Activated CD8-positive, alpha-beta memory T cell treated with anti-CD3 and anti-CD28 coated beads for 36 hours (primary cell): Measurements from ENCODE around the gene FMO1. TPM values are rescaled to one million over a fixed set of nuclear protein-coding genes. Genes with fewer than 3 reads are reported as not detected.
"Not testable (repeated sequence)": the region's sequence is repeated elsewhere in the genome, so short reads cannot be mapped to it uniquely, and the experiment has no call there.

ENCODE experiments used
- CTCF ChIA-PET: fragments of 350-600 bp; sonication (Branson Sonifier 250); formaldehyde crosslinking; loops from one replicate; lab custom pipeline; 2021; ENCODE audit warnings: antibody characterized with exemption; lab: Charles Lee
- POLR2A ChIA-PET: fragments of 350-600 bp; sonication (Branson Sonifier 250); formaldehyde crosslinking; loops from one replicate; lab custom pipeline; 2021; ENCODE audit warnings: antibody characterized with exemption; lab: Charles Lee
- total RNA-seq, 2 experiments: library from RNA; stranded (reverse); gene quantifications; one replicate each; pipeline ENCODE4 v1.2.3, GENCODE V29; 2021

The FMO1 gene
- total RNA-seq, 2 experiments from 2014 or later, result not detected

DNA sequence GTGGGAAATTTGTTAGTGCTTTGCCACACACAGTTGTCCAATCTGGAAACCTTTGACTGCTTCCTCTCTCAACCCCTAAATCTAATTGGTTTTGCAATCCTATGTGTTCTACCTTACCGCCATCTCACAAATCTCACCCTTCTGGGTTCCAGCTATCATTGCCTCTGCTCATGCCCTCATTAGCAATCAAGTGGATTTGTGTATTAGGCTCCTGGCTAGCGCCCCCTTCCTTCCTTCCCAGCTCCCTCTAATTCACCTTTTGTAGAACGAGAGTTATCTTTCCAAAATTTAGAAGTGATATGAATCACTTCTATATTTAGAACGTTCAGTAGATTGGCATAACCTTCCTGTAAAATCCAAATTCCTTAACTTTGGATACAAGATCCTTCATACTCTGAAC, 18.6 kb downstream of the FMO1 start:
- ChIA-PET CTCF (no interaction called here), POLR2A (no interaction called here)

DNA sequence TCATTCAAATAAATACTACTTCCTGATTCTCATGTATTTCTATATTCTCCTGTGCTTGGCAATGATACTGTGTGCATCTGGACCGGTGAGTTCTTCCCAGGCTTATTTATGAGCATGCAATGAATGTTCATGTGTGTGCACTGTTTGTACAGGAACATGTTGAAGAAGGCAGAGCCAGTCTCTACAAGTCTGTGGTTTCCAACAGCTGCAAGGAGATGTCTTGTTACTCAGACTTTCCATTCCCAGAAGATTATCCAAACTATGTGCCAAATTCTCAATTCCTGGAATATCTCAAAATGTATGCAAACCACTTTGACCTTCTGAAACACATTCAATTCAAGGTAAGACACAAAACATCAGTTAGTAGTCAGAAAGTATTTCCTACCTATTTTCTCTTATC, 19.1 kb downstream of the FMO1 start:
- CTCF ChIA-PET, result no interaction called here

DNA sequence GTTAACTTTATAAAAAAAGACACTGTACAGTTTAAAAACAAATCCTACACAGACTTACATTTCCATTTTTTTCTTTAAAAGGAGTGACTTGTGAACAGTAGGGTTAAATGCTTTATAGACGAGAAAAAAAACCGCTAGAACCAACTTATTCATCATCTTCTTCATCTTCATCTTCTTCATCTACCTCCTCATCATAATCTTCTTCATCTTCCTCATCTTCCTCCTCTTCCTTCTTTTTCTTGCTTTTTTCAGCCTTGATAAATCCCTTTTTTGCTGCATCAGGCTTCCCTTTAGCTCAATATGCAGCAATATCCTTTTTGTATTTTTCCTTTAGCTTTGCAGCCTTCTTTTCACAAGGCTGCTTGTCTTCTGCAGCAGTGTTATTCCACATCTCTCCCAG, 22.5 kb downstream of the FMO1 start:
- ChIA-PET POLR2A (no interaction called here), CTCF (no interaction called here)

More for the DNA sequence above, 19.1 kb downstream of the FMO1 start:
- POLR2A ChIA-PET, result no interaction called here

DNA sequence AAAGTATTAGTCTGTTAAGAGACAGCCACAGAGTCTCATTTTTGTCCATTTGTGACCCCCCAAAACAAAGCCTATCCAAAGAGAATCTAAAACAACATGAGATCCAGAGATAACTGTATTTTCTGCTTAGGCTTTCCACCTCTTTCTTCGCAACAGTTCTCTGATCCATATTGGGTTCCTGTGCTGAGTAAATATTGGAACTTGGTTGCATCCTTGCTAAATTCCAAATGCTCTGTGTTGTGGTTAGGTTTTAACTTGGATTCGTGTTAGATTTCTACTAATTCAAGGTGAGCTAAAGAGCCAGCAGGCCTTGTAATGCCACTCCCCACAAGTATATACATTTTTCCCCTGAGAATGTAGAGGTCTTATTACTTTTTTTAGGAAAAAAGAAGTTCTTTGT, 29.2 kb downstream of the FMO1 start:
- ChIA-PET POLR2A (no interaction called here), CTCF (no interaction called here)

DNA sequence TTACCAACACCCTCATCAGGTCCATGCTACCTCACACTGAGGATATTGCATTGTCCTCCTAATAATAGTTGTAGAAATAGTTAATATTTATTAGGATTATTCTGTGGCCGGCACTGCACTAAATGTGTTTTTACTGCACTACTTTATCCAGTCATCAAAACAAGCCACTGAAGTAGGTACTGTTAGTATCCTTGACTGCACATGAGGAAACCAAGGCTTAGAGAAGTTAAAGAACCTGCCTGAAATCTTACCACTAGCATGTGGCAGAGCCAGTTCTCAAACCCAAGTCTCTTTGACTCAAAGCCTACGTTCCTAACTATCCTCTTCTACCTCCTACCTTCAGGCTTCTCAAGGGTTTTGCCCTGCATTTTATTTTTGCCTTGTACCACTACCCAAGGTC, 30.9 kb downstream of the FMO1 start:
- ChIA-PET POLR2A (no interaction called here), CTCF (no interaction called here)

DNA sequence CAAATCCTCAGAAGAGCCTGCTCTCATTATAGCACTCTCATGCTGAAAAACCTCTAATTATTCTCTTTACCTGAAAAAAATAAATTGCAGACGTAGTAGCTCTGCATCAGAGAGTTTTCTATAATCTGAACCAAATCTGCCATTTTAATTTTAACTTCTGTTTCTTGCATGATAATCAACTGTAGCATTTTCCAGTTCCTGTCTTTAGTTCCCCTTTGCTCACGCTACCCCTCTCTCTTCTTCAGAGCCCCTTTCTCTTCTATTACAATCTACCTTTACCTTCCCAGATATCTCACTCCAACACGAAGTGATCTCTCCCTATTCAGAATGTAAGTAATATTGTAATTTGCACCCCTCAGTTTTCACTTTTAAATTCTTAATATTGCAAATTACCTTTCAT, 31.4 kb downstream of the FMO1 start:
- CTCF ChIA-PET, result no interaction called here

DNA sequence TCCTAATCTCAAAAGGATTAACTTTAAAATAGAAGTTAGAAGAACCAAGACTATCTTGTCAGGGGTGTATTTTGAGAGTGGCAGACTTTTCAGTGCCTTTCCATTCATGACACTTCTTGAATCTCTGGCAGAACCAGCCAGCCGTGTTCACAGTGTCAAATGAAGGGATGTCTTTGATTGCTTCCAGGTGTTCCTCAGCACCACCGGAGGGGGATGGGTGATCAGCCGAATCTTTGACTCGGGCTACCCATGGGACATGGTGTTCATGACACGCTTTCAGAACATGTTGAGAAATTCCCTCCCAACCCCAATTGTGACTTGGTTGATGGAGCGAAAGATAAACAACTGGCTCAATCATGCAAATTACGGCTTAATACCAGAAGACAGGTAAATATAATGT, 32.3 kb downstream of the FMO1 start:
- ChIA-PET POLR2A (no interaction called here), CTCF (no interaction called here)

More for the DNA sequence above, 31.4 kb downstream of the FMO1 start:
- POLR2A ChIA-PET, result no interaction called here

DNA sequence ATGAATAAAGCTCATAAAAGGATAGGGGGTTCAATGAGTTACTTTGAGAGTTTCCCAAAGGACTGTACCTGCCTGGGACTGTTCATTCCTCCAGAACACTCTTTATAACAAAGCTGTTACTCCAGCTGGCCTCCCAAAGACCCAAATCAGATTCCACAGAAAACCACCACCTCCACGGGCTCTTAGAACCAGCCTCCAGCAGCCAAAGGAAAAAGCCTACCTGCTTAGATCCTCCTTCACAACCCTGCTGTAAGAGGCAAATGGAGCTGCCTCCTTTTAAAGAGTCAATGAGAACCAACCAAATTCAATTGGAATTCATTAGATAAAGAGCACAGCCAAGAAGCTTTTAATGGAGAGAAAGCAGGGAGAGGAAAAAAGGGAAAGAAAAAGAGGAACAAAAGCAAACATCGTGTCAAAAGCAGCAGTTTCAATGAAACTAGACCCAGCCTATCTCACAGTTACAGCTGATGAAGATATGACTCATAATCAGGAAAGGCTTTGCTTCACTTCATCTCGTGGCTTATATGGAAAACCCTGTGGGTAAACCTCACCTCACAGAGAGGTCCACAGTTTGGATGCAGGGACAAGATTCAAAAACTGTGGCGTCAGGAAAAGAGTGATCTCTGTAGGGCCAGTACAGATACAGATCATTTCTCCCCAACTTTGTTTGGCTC, 37.9 kb downstream of the FMO1 start:
- CTCF ChIA-PET, result no interaction called here
- POLR2A ChIA-PET, result no interaction called here

DNA sequence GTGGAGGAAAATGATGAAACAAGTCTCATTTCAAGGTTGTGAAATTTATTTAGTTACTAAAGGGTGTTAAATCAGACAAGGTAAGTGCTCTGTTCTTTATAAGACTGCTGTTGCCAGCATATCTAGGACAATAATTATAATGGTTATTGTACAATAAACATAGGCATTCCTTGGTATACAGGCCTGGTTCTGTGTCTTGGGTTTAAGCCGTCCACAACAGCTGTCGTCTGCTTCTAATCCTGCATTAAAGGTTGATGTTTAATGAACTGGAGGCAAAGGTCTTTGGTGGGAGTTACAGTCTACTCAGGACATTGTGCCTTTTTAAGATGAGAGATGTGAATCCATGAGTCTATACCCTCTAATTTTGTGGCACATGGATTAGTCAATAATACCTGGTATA, 42.3 kb downstream of the FMO1 start:
- CTCF ChIA-PET, result no interaction called here
- POLR2A ChIA-PET, result no interaction called here

DNA sequence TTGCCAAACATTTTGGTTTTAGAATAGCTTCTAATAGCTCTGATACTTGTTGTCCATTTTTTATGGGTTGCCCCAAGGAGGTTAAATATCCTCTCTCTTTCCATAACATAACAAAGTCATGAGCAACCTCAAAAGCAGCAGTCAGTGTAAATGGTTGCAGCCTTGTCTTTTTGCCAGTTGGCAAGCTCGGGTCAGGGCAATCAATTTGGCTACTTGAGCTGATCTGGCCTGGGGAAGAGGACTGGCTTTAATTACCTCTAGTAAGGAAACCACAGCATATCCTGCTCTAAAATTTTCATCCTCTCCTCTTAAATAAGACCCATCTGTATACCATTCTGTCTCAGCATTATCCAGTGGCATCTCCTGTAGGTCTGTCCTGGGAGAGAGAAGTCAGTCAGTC, 44.5 kb downstream of the FMO1 start:
- POLR2A ChIA-PET, result no interaction called here
- CTCF ChIA-PET, result interaction anchor here (1.5 kb wide), 1 partner anchor 20 kb away, joined by 4 read pairs; no protein-coding TSS in a partner anchor

DNA sequence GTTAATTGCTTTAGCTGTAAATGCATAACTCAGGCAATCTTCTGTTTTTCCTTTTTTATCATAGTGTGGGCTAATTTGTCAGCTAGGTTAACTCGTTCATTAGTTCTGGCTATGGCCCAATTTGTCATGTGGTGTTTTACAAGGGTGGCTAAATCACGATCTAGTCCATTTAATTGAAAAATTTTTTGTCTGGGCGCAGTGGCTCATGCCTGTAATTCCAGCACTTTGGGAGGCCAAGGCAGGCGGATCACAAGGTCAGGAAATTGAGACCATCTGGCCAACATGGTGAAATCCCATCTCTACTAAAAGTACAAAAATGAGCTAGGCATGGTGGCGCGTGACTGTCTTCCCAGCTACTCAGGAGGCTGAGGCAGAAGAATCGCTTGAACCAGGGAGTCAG, 47.1 kb downstream of the FMO1 start:
- POLR2A ChIA-PET, result interaction anchor here (0.8 kb wide), 1 partner anchor 31 kb away, joined by 3 read pairs; no protein-coding TSS in a partner anchor
- CTCF ChIA-PET, result not testable (repeated sequence)

DNA sequence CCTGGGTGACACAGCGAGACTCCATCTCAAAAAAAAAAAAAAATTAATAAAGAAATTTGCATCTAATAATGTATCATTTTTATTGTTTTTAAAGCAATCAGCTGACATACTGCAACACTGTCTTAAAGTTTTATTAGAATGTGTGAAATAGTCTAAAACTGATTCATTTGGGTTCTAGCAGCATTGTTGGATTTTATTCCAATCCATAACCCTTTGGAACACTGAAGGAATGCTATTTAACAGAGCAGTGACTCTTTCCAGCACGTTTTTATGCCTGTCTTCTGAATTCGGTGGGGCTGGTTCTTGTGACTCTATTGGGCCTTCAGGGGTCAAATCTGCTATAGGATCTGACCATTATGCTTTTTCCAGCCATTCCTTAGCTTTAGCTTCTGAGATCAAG, 47.5 kb downstream of the FMO1 start:
- ChIA-PET CTCF (no interaction called here), POLR2A (interaction anchor here (0.8 kb wide), 1 partner anchor 31 kb away, joined by 3 read pairs; no protein-coding TSS in a partner anchor)

DNA sequence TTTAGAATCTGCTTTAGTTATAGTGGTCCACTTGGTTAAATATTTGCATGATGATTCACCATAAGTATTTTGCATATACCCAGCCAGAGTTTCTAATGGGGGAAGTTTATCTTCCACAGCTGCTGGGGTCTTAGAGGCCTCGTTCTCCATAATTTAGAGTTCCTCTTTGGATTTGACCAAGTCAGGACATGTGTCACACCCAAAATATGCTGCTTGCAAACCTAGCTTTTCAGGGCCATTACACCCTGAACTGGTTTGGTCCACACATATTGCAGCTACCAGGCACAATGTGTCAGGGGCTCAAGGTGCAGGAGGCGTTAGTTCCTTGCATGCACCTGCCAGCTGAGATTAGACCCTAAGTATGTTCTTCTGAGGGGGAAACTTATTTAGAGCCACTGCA, 48.6 kb downstream of the FMO1 start:
- ChIA-PET CTCF (no interaction called here), POLR2A (no interaction called here)

DNA sequence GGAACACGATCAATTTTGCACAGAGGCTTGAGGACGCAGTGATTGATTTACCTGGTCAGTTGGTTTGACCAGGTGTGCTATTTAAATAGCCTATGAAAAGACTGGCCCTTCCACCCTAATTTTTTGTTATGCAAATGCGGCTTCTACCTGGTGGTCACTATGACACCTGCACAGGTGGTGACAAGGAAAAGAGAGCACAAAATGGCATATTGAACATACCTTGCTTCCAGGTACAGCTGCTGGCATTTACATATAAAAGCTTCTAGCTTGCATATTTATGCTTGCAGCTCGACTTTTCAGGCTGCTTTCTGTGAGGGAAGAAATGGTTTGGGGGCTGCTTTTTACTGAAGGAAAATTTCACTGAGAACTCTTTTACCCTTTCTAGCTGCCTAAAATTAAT, 50.4 kb downstream of the FMO1 start:
- ChIA-PET CTCF (no interaction called here), POLR2A (no interaction called here)

DNA sequence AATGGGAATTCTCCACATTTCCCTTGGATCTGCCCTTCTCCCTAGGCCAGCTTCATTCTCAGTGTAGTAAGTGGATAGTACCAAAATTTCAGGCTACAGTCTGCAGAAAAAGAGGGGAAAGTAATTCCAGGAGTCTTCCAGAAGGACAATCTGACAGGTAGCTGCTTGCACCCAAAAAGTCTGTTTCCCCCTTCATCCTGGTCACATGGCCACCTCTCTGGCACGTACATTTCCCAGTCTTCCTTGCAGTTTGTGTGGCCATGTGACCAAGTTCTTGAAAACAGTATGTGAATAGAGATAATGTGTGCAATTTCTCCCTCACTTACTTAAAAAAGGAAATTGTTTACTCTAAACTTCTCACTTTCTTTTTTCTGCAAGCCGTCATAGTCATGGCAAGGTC, 51.0 kb downstream of the FMO1 start:
- ChIA-PET POLR2A (no interaction called here), CTCF (no interaction called here)

DNA sequence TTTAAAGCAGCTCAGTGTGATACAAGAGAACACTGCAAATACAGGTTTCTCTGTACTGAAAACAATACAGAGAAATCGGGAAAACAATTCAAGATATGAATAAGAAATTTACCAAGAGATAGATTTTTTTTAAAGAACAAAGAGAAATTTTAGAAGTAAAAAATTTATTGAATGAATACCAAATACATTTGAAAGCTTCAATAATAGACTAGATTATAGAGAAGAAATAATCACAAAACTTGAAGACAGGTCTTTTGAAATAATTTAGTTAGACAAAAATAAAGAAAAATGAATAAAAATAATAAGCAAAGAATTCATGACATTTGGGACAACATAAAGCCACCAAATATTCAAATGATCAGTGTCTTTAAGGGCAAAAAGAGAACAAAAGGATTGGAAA, 52.1 kb downstream of the FMO1 start:
- CTCF ChIA-PET, result no interaction called here
- POLR2A ChIA-PET, result no interaction called here

DNA sequence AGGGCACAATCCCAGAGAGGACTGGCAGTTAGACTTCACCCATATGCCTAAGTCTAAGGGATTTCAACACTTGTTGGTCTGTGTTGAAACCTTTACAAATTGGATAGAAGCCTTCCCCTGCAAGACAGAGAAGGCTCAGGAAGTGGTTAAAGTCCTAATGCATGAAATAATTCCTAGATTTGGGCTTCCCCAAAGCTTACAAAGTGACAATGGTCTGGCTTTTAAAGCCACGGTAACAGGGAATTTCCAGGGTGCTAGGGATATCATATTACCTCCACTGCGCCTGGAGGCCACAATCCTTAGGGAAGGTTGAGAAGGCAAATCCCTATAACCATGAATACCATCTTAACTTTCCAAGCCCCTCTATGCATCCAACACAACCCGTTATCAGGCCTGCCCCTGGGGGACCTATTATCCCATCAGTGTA, 62.4 kb downstream of the FMO1 start:
- POLR2A ChIA-PET, result no interaction called here
- CTCF ChIA-PET, result no interaction called here

DNA sequence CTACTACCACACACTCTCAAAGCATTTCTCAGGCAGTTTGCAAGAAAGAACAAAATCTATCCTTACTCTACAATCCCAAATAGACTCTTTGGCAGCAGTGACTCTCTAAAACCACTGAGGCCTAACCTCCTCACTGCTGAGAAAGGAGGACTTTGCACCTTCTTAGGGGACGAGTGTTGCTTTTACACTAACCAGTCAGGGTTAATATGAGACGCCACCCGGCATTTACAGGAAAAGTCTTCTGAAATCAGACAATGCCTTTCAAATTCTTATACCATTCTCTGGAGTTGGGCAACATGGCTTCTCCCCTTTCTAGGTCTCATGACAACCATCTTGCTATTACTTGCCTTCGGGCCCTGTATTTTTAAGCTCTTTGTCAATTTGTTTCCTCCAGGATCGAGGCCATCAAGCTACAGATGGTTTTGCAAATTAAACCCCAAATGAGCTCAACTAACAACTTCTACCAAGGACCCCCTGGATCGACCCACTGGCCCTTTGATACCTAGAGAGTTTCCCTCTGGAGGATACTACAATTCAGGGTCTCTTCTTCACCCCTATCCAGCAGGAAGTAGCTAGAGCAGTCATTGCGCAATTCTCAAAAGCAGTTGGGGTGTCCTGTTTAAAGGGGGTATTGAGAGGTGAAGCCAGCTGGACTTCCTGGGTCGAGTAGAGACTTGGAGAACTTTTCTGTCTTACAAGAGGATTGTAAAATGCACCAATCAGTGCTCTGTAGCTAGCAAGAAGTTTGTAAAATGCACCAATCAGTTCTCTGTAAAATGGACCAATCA, 63.7 kb downstream of the FMO1 start:
- ChIA-PET POLR2A (no interaction called here), CTCF (interaction anchor here (1.6 kb wide), 1 partner anchor 18 kb away, joined by 4 read pairs; no protein-coding TSS in a partner anchor)

DNA sequence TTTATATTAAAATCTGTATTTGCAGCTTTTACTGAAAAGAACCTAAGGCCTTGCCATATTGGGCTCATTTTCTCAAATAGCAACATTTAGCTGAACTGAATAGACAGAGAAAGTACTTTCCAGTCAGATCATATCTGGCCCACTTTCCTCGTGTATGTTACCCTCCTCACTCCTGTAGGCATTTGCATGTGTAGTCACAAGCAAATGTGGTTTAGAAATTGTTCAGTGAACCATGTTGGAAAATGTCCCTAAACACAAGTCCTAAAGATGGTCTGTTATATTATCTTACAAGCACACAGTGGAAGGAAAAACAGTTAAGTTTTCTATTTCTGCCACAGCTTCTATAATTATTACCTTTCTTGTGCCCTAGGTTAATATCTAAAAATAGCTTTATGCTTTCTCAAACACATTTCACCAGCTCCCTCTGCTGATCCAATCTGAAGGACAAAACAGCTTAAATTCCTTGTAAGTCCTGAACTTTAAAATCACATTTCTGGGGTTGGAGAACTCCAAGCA, 65.1 kb downstream of the FMO1 start:
- ChIA-PET CTCF (interaction anchor here (1.3 to 1.6 kb wide), 4 partner anchors 20 to 87 kb away, joined by 4 to 8 read pairs (median 4); no protein-coding TSS in a partner anchor), POLR2A (no interaction called here)

DNA sequence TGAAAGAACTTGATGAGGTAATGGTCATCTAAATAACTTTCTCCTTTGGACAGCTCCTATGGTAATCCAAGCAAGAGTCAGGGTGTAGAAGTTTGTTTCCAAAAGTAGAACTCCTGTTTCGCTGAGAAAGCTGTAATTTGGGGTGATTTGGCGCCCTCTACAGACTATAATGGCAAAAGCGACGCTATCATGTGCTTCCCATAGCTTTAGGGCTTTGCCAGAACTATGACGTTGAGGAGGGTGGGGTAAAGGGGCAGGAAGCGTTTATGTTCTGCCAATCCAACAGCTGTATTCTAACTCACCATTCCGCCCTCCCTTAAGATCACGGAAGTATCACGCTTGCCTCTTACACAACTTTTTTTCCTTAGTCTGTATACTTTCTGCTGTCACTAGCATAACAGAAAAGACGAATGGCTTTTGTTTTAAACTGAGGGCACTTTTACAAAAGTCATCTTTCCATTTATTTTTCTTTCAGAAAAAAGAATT, 65.6 kb downstream of the FMO1 start, which contains the start of gene FMO4:
Gene FMO4, plus strand, starts transcription at position 349 of the 486 bp plus-strand sequence. CDS start 5,643 bp downstream, outside the sequence.
- ChIA-PET POLR2A (interaction anchor here (0.5 to 0.6 kb wide), 2 partner anchors 165 to 1315 kb away, joined by 3 to 8 read pairs; no protein-coding TSS in a partner anchor), CTCF (interaction anchor here (1.3 to 1.6 kb wide), 4 partner anchors 20 to 88 kb away, joined by 4 to 8 read pairs (median 4); no protein-coding TSS in a partner anchor)
